Stimulated activated CD4-positive, alpha-beta T cell treated with anti-CD3 and anti-CD28 coated beads, Interleukin-12 subunit alpha, Interleukin-12 subunit beta, amount 100 ng/mL, for 48 hours (primary cell): ENCODE measurements around the gene SYNE2.
"Not testable (repeated sequence)": the region's sequence is repeated elsewhere in the genome, so short reads cannot be mapped to it uniquely, and the experiment has no call there.

Source experiments
- DNase-seq, 3 donors: peaks; one replicate each; pipeline ENCODE4 v3.0.0-alpha.2; 2020; ENCODE audit warnings: low read depth in 2 of 3, low spot score in 1 of 3

The SYNE2 gene

GRCh38 chr14:64008016-64008415 is 155.2 kb downstream of the SYNE2 start:
- no peak for DNase-seq

- no peak for DNase-seq
Observed at GRCh38 chr14:64012003-64012402, 159.2 kb downstream of the SYNE2 start.

- DNase-seq = no peak
Observed at GRCh38 chr14:64012720-64013119, 159.9 kb downstream of the SYNE2 start.

- no peak for DNase-seq
Observed at GRCh38 chr14:64025479-64025878, 172.7 kb downstream of the SYNE2 start.

GRCh38 chr14:64026600-64026999 is 173.8 kb downstream of the SYNE2 start:
- DNase-seq = no peak

GRCh38 chr14:64035143-64035542 is 182.3 kb downstream of the SYNE2 start:
- no peak for DNase-seq

- DNase-seq = not testable (repeated sequence)
Observed at GRCh38 chr14:64037869-64038745, 185.3 kb downstream of the SYNE2 start.

- no peak for DNase-seq
Observed at GRCh38 chr14:64038841-64039542, 186.2 kb downstream of the SYNE2 start.

- no peak for DNase-seq
Observed at GRCh38 chr14:64040044-64040443, 187.2 kb downstream of the SYNE2 start.

- not testable (repeated sequence) for DNase-seq
Observed at GRCh38 chr14:64043296-64043695, 190.5 kb downstream of the SYNE2 start.

GRCh38 chr14:64045091-64045490 is 192.3 kb downstream of the SYNE2 start:
- no peak for DNase-seq

GRCh38 chr14:64049616-64050381 is 197.0 kb downstream of the SYNE2 start:
- DNase-seq = no peak

- DNase-seq = no peak
Observed at GRCh38 chr14:64053694-64054669, 201.2 kb downstream of the SYNE2 start.

GRCh38 chr14:64059454-64060198 is 206.8 kb downstream of the SYNE2 start:
- no peak for DNase-seq

GRCh38 chr14:64060199-64060545 is 207.4 kb downstream of the SYNE2 start:
- DNase-seq = no peak

GRCh38 chr14:64060648-64061096 is 207.9 kb downstream of the SYNE2 start:
- DNase-seq = peak; percentile 2 to 5 (median 2)

- no peak for DNase-seq
Observed at GRCh38 chr14:64061115-64061514, 208.3 kb downstream of the SYNE2 start.

- DNase-seq = no peak
Observed at GRCh38 chr14:64061706-64062105, 208.9 kb downstream of the SYNE2 start.

- no peak for DNase-seq
Observed at GRCh38 chr14:64062381-64063115, 209.7 kb downstream of the SYNE2 start.
